Suppressor macrophage treated with lipopolysaccharide for 1 hour (primary cell): ENCODE measurements around the gene STAG1.
"Not testable (repeated sequence)": the region's sequence is repeated elsewhere in the genome, so short reads cannot be mapped to it uniquely, and the experiment has no call there.

Source experiments
- DNase-seq, 3 donors: peaks; one replicate each; pipeline ENCODE4 v3.0.0-alpha.2; 2020 to 2022

The STAG1 gene

GRCh38 chr3:136698361-136698760 is 53.8 kb downstream of the STAG1 start:
- DNase-seq: no peak

- no peak for DNase-seq
These were observed 55.4 kb downstream of the STAG1 start for GRCh38 chr3:136696797-136697196.

GRCh38 chr3:136694321-136694720 is 57.9 kb downstream of the STAG1 start:
- no peak for DNase-seq

GRCh38 chr3:136690599-136690998 is 61.6 kb downstream of the STAG1 start:
- no peak for DNase-seq

- no peak for DNase-seq
These were observed 66.3 kb downstream of the STAG1 start for GRCh38 chr3:136685882-136686281.

- no peak for DNase-seq
These were observed 69.4 kb downstream of the STAG1 start for GRCh38 chr3:136682740-136683312.

GRCh38 chr3:136678981-136679380 is 73.2 kb downstream of the STAG1 start:
- DNase-seq: no peak

- no peak for DNase-seq
These were observed 76.2 kb downstream of the STAG1 start for GRCh38 chr3:136676009-136676408.

- no peak for DNase-seq
These were observed 76.9 kb downstream of the STAG1 start for GRCh38 chr3:136675150-136675858.

GRCh38 chr3:136672457-136672856 is 79.7 kb downstream of the STAG1 start:
- no peak for DNase-seq

GRCh38 chr3:136671921-136672320 is 80.3 kb downstream of the STAG1 start:
- no peak for DNase-seq

- no peak for DNase-seq
These were observed 82.0 kb downstream of the STAG1 start for GRCh38 chr3:136670166-136670565.

- DNase-seq: no peak
These were observed 85.1 kb downstream of the STAG1 start for GRCh38 chr3:136667081-136667480.

- DNase-seq: not testable (repeated sequence)
These were observed 85.9 kb downstream of the STAG1 start for GRCh38 chr3:136666301-136666700.

GRCh38 chr3:136664771-136665170 is 87.4 kb downstream of the STAG1 start:
- no peak for DNase-seq

GRCh38 chr3:136661282-136661681 is 90.9 kb downstream of the STAG1 start:
- DNase-seq: no peak

GRCh38 chr3:136658946-136659682 is 93.1 kb downstream of the STAG1 start:
- DNase-seq: no peak

GRCh38 chr3:136657526-136657925 is 94.7 kb downstream of the STAG1 start:
- no peak for DNase-seq

- no peak for DNase-seq
These were observed 98.5 kb downstream of the STAG1 start for GRCh38 chr3:136653628-136654027.

GRCh38 chr3:136651581-136651980 is 100.6 kb downstream of the STAG1 start:
- DNase-seq: no peak

GRCh38 chr3:136650461-136650860 is 101.7 kb downstream of the STAG1 start:
- no peak for DNase-seq

GRCh38 chr3:136645915-136646314 is 106.3 kb downstream of the STAG1 start:
- DNase-seq: no peak

GRCh38 chr3:136644212-136644611 is 108.0 kb downstream of the STAG1 start:
- DNase-seq: no peak

- DNase-seq: not testable (repeated sequence)
These were observed 108.8 kb downstream of the STAG1 start for GRCh38 chr3:136643380-136643779.
